Tibial nerve (tissue), 3 donors: Measurements from ENCODE around the gene FBXO2.

Experiments used
- POLR2A ChIP-seq, 2 donors: fragments of 450-650 bp; IDR thresholded peaks; one replicate each; pipeline ENCODE4 v1.6.1; 2017; ENCODE audit warnings: antibody characterized with exemption in 2 of 2, mild to moderate bottlenecking in 2 of 2, moderate library complexity in 2 of 2
- TF ChIP-seq, protein P1 (sequence below), 5 experiments: fragments of 200-600 bp in 3 of 5; fragments of 450-650 bp in 2 of 5; sonication (generic) in 3 of 5; IDR thresholded peaks; one replicate each; pipeline ENCODE4 v1.5.1; 2016 to 2019; ENCODE audit warnings: antibody characterized with exemption in 5 of 5, mild to moderate bottlenecking in 3 of 5, moderate library complexity in 2 of 5

DNA sequence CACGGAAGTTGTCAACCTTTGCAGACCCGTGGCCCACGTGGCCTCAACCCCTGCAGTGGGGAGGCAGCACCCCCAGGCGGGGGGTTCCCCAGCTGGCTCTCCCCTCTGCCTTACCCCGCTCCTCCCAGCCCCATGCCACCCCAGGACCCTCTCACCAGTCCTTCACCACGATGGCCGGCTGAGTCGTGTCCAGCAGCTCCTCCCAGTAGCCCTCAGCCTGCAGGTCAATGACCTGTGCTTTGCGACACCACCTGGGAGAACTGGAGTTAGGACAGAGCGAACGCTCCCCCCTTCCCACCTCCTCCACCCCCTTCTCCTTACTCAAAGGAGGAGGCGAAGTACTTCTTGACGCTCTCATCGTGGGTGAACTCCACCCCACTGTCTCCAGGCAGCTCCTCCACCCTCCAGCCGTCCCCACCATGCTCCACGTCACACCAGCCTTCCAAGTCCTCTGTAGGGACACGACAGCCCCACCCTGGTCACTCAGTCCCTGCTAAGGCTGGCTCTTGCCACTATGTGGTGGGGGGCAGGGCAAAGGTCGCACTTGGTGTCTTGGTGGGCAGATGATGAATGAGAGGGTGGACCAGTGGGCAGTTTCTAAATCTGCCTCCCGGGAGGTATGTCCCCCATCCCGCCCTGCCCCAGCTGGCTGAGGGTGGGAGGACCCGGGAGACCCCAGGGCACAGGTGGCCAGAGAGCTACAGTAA, 4.5 kb downstream of the FBXO2 start:
- TF ChIP-seq POLR2A (IDR thresholded peaks at IDR 0.05) = no peak
- TF ChIP-seq, protein P1, sequence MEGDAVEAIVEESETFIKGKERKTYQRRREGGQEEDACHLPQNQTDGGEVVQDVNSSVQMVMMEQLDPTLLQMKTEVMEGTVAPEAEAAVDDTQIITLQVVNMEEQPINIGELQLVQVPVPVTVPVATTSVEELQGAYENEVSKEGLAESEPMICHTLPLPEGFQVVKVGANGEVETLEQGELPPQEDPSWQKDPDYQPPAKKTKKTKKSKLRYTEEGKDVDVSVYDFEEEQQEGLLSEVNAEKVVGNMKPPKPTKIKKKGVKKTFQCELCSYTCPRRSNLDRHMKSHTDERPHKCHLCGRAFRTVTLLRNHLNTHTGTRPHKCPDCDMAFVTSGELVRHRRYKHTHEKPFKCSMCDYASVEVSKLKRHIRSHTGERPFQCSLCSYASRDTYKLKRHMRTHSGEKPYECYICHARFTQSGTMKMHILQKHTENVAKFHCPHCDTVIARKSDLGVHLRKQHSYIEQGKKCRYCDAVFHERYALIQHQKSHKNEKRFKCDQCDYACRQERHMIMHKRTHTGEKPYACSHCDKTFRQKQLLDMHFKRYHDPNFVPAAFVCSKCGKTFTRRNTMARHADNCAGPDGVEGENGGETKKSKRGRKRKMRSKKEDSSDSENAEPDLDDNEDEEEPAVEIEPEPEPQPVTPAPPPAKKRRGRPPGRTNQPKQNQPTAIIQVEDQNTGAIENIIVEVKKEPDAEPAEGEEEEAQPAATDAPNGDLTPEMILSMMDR (IDR thresholded peaks at IDR 0.05) = no peak
